Stimulated activated CD4-positive, alpha-beta T cell treated with anti-CD3 and anti-CD28 coated beads, Interleukin-1b, Interleukin-23, amount 100 ng/mL, for 4 hours (primary cell): ENCODE data around the gene TTC16.

Source experiments
- DNase-seq, 2 donors: peaks; one replicate each; pipeline ENCODE4 v3.0.0-alpha.2; 2020; ENCODE audit warnings: low read depth in 2 of 2

The TTC16 gene

DNA sequence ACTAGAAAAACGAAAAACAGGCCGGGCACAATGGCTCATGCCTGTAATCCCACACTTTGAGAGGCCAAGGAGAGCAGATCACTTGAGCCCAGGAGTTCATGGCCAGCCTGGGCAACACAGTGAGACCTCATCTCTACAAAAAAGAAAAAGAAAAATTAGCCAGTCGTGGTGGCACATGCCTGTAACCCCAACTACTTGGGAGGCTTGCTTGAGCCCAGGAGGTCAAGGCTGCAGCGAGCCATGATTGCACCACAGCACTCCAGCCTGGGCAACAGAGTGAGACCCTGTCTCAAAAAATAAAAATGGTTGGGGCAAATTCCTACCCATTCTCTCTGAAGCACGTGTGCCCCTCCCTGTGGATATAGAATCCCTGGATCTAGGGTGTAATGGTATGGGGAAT, 17.5 kb upstream of the TTC16 start:
- DNase-seq, result no peak

DNA sequence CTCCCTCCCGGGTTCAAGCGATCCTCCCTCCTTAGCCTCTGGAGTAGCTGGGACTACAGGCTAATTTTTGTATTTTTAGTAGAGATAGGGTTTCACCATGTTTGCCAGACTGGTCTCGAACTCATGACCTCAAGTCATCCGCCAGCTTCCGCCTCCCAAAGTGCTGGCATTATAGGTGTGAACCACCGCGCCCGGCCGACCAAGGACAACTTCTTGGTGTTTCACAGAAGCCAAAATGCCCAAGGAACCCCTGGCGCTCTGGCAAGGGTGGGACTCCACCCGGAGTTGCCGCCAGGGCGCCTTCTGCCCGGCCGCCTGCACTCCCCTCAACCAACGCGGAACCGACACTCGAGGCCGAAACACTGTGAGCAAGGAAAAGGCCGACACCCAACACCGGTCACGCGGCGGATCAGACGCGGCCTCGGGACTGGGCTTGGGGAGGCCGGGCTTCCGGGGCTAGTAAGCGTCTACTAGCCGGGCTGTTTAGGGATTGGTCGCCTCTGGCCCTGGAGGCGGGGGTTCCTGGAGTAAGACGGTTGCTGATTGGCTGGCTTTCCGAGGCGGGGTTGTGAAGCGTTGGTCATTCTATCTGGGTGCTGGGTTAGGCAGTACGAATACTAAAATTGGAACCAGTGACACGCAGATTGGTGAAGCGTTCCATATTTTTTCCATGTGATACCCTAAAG, 16.8 kb upstream of the TTC16 start:
- peak; percentile 72 to 73 for DNase-seq

DNA sequence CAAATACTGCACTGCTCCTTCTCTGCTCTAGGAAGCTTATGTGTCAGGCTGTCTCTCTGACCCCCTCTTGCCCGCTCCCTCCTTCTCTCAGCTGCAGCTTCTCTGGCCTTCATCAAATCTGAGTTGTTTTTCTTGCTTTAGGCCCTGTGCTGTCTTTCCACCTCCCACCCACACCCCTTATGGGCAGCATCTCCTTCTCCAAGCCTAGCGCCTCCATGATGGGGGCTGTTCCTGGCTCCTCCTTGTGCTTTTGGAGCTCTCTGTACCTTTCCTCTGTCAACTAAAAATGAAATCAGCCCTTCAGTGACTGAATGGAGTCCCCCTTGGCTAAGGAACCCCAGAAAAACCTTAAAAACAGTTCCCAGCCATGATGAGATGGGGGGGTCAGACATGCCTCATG, 15.7 kb upstream of the TTC16 start:
- DNase-seq, result no peak

DNA sequence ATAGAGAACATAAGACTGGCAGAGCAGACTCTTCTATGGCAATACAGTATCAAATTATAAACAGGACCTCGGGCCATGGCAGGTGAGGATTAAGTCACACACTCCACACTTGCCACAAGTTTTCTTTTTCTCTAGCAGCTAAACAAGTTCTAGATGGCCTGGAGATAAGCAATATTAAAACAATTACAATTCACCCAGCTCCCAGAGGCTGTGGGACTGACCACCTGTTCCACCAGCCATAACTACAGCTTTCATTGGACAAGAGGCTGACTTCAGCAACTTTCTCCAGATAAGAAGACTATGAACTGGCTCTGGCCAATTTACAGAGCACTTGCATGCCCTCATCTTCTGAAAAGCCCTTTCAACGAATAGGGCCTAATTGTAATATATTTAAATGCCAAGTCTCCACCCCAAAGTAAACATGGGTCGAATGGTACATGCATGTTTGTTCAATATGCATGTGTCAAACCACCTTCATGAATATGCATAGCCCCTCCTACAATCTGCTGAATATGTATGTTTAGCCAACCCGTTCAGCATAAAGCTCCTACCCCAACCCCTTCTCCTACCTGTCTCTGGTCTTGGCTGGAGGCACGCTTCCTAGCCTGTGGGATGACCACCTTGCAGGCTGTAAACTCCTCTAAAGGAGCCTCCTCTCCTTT, 15.2 kb upstream of the TTC16 start:
- DNase-seq, result no peak

DNA sequence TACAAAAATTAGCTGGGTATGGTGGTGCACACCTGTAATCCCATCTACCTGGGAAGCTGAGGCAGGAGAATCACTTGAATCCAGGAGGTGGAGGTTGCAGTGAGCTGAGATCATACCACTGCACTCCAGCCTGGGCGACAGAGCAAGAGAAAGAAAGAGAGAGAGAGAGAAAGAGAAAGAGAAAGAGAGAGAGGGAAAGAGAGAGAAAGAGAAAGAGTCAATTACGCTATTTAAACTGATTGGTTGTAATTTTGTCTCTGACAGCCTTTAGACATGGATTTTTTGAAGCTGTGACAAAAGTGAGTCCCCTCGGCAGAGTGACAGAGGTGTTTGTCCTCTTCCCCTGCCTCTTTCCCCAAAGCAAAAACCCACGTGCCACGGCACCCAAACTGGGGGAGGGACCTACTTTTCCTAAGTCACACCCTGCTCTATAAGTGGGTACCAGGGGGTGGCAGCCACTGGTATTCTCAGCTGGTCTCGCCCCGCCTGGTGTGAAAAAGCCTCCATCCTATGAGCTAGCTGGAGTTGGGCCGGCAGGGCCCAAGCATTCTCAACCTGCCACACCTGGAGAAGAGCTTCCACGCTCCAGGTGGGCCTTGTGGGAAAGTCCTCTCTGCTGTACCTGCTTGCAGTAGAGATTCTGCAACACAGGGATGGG, 12.5 kb upstream of the TTC16 start:
- DNase-seq, result no peak

DNA sequence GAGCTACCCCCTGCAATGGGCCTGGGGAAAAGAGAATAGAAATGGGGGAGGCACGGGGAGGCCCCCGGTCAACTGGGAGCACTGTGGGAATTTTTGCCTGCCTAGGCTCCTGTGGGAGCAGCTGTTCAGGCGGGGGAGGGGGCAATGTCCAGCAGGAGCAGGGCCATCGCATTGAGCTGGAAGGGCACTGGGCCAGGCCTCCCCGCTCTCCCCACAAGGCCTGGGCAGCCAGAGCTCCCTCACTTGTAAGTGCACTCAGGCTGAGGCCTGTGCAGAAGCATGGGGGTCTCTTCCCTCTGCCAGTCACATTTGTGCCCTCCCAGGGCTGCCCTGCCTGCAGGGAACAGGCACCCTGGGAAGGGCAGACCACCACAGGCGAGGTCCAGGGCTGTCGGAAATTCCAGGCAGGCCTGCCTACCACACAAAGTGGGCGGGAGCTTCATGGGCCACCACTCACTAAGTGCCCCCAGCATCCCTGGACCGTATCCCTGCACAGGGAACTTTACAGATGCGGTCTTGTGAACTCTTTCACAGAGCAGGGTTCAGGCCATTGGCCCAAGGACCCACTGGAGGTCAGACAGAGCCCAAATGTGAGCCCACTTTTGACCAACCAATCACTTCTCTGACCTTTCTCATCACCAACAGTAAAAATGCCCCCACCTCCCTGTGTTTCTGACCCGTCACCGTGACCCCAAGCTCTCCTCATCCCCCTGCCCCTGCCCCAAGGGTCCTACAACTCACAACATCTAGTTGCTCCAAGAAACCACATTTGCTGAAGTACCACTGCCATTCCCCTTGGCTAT, 10.1 kb upstream of the TTC16 start:
- DNase-seq, result no peak

DNA sequence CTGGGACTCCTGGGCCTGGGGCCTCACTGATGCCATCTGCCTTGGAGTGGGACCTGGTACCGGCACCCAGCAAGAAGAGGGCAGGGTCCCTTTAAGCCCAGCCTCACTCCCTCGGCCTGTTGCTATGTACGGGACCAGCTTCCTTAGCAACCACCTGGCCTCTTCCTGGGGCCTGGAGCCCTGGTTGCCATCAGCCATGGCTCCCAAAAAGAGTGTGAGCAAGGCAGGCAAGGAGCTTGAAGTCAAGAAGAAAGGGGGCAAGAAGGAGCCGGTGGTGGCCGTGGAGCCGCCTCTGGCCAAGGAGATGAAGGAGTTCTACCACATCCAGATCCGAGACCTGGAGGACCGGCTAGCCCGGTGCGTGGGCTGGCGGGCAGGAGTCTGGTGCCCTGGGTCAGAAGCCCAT, 9.0 kb upstream of the TTC16 start, which contains the start of gene CFAP157:
CFAP157 (plus strand) TSS at position 153 of the 406 bp plus-strand sequence; CDS start at position 197, 44 bp downstream.
- DNase-seq, result no peak

DNA sequence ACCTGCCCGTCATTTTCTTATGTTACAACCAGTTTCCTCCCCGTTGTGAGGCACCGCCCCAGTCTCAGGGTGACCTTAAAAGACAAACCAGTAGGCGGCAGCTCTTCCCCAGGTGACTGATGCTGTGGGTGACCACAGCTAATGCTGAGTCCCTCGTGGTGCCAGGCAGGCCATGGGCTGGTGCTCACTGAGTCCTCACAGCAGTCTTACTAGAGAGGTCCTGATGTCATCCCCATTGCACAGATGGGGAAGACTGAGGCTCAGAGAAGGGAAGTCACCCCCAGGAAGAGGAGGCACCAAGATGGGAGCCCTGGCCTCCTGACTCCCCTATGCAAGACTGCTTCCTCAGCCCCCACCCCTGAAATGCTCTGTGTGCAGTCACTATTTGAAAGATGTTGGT, 8.1 kb upstream of the TTC16 start:
- no peak for DNase-seq

DNA sequence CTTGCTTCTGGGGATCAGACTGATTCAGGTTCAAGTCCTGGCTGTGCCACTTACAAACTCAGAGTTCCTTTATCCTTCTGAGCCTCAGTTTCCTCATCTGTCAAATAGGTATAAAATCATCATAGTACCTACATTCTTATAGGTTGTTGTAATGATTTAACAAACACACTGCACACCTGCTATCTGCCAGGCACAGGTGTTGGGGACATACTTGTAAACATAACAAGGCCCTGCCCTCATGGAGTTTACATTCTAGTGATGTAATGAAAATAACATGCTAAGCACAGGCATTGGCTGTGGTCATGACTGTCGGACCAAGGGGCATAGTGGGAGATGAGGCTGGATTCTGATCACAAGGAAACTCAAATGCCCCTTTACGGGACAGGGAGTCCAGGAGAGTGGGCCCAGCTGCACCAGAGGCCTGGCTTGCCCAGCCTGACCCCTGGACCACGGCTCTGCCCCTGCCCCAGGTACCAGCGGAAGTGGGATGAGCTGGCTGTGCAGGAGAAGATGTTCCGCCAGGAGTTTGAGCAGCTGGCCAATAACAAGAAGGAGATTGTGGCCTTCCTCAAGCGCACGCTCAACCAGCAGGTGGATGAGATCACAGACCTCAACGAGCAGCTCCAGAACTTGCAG, 6.8 kb upstream of the TTC16 start:
- no peak for DNase-seq

DNA sequence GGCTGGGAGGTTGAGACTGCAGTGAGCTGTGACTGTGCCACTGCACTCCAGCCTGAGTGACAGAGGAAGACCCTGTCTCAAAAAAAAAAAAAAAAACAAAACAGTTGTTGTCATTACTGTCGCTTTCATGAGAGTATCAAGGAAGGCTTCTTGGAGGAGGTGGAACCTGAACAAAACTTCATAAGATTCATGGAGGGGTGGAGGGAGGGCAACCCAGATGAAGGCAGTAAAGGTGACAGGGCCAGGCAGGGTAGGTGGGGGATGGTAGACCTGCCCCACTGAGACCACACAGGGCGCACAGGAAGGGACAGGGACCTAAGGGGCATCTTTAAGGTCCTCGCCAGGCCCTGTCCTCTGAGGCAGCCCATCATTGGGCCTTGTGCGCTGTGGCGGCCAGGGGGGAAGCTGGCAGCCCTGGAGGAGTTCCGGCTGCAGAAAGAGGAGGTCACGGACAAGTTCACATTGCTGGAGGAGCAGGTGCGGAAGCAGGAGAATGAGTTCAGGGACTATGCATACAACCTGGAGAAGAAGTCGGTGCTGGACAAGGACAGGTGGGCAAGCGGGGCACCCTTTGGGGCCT, 5.6 kb upstream of the TTC16 start:
- DNase-seq, result no peak

DNA sequence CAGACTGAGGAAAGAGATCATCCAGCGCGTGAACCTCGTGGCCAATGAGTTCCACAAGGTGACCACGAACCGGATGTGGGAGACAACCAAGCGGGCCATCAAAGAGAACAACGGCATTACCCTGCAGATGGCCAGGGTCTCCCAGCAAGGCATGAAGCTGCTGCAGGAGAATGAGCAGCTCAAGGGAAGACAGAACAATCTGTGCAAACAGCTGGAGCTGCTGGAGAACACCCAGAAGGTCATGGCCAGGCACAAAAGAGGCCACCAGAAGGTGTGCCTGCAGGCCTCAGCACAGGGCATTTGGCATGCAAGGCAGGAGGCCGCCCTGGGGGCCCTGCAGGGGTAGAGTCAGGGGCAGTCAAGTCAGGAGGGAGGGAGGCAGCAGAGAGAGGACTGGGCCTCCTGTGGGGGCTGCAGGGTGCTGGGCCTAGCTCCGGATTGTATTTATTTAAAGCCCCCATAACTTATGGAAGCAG, 4.6 kb upstream of the TTC16 start:
- no peak for DNase-seq

DNA sequence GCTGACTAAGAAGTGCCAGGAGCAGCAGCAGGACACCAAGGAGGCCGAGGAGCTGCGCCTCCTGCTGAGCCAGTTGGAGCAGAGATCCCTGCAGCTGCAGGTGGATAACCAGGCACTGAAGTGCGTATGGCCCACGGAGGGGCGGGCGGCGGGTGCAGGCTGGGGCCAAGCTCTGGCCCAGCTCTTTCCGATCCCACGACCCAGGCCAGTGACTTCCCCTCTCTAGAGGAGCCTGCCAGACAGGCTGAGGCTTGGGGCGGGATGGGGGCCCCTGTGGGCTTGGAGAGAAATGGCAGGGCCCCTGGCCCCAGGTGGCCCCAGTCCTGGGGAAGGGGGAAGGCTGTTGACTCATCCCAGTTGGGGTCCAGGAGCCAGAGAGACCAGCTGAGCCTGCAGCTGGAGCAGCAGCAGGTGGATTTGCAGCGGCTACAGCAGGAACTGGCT, 4.0 kb upstream of the TTC16 start:
- no peak for DNase-seq

DNA sequence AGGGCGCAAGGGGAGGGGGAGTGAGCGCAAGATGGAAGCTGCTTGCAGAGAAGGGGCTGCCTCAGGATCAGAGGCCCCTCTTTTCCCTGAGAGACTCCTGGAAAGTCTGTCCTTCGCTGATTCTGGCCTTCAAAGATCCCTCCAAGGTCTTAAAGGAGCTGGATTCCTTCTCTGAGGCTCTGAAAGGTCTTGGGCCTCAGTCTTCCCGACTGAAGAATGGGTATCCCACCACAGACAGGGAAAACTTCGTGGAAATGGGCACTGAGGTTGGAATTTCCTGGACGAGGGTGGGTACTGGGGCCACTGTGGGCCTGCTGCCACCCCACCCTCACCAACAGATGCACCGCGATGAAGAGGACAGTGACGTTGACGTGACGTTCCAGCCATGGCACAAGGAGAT, 3.5 kb upstream of the TTC16 start:
- DNase-seq, result no peak

DNA sequence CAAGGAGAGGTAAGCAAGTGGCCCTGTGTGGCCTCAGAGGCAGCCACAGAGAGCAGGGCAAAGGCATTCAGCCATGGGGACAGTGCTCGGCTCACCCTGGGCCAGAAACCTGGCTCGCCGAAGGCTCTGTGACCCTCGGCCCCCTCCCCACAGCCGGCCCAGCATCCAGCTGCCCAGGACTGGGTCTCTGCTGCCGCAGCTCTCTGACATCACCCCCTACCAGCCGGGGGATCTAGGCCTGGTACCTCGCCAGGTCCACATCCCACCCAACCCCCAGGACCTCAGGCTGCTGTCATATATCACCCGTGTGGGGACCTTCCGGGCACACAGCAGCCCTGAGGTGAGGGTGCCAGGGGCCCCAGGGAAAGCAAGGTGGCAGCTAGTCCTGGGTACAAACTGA, 3.0 kb upstream of the TTC16 start:
- no peak for DNase-seq

DNA sequence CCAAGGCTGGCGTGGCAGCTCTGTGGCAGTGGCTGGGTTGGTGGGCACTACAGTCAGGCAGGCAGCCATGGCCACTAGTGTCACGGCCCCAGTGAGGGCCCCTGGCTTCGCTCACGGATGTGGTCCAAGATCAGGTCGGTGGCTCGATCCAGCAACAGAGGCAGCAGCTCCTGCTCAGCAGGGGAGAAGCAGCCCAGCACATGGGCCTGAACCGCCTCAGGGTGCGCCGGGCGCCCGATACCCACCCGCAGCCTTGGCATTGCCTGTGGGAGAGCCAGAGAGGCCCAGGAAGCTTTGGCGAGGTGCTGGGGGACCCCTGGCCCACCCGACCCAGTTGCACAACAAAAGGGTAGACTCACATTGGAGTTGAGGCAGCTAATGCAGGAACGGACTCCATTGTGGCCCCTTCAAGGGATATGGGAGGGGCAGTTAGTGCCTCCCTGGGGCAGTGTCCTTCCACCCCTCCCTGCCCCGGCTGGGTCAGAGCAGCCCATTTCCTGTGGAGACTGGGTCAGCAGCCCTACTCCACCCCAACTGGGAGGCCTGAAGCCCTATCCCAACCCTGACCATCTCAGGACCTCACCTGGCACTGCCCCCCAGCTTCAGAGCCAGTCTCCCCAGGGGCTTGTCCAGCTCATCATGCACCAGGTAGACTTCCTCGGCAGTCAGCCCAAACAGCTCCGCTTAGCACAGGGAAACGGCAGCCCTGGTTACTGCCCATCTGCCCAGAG, 1.7 kb upstream of the TTC16 start:
- DNase-seq, result no peak

DNA sequence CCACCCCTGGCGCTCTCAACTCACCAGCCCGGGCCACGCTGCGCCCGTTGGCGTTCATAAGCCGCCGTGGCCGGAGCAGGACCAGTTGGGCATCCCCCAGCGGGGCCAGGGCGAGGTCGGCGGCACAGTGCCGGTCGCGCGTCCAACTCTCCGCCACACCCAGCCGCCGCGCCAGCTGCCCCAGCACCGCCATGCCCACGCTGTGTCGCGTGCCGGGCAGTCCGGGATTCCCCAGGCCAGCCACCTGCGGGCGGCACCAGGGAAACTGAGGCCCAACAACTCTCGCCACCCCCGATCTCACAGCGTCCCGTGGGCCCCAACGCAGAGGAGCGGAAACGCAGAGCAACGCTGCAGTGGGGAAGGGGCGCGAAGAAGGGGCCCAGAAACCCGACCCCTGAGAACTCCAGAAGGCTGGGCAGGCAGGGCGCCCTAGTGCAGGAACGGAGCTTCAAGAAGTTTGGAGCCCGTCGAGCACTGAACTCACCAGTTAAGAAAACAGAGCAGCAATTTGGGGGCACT, 869 bp upstream of the TTC16 start:
- no peak for DNase-seq

DNA sequence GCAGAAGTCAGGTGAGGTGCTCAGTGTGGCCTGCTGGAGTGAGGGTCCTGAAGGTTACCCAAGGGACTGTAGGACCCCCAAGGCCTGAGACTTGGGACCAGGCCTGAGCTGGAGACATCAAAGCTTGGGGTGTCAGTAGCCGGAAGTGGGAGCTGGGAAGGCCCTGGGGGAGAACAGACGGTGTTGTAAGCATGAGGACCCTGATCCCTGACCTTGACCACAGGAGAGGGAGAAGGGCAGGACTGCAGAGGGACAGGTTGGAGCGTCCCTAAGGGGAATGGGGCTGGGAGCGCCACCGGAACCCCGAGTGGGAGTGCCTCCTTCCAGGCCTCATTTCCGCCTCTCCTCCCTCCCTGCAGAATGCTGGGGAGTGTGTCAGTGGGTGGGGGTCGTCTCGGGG, 533 bp downstream of the TTC16 start:
- DNase-seq, result no peak

DNA sequence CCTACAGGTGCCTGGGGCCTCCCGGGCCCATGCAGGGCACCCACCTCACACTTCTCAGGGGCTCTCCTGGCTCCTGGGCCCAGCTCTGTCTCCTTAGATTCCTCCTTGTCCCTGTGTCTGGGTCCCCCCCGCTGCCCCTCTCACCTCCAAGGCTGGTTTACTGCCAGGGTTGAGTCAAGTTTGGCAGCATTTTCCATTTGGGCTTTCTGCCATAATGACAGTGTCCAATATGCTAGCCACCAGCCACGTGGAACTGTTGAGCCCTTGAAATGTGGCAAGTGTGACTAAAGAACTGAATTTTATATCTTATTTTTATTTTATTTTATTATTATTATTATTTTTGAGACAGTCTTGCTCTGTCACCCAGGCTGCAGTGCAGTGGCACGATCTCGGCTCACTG, 1.9 kb downstream of the TTC16 start:
- no peak for DNase-seq

DNA sequence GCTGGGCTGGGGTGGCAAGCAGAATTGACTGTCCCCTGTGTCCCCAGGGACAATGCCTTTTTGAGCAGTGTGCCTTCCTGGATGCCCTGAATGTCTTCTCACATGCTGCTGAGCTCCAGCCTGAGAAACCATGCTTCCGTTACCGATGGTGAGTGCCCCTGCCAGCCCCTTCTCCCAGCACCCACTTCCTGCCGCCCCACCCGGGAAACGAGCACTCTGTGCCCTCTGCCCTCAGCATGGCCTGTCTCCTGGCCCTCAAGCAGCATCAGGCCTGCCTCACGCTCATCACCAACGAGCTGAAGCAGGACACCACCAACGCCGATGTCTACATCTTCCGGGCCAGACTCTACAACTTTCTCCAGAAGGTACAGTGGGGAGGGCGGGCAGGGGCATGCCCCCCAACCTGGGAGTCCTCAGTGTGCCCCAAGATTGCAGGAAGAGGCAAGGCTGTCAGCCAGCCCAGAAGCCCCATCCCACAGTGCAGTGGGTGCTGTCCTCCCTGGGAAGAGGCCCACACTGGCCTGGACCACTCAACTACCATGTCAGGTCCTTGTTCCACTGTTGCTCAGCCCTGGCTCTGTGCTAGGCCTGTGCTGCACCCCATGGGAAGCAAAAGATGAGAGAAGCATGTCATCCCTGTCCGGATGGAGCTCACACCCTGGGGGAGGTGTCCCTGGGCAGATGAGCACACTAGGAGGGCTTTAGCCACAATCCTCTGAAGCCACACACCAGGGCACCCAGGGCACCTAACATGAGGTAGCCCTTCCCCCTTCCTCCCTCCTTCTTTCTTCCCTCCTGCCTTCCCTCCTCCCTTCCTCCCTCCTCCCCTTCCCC, 4.4 kb downstream of the TTC16 start:
- DNase-seq, result no peak

DNA sequence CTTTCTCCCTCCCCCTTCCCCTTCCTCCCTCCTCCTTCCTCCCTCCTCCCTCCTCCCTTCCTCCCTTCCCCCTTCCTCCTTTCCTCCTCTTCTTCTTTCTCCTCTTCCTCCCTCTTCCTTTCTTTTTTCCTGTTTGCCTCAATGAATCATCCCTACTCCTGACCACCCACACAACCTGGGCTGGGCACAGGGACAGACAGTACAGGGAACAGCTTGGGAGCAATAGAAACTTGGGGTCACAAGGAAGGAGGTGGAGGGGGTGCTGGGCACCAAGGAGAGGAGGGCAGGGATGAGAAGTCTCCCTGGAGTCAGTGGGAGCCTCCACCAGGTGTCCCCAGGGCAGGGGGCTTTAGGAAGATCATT, 5.0 kb downstream of the TTC16 start:
- no peak for DNase-seq
